Germinal center (tissue), 1 donor: Measurements from ENCODE around the gene MLXIP.
"Not testable (repeated sequence)": the region's sequence is repeated elsewhere in the genome, so short reads cannot be mapped to it uniquely, and the experiment has no call there.

Experiments
- DNase-seq: peaks from one replicate; pipeline ENCODE4 v3.0.0; 2012; ENCODE audit warnings: mixed read lengths, low spot score

The MLXIP gene

DNA sequence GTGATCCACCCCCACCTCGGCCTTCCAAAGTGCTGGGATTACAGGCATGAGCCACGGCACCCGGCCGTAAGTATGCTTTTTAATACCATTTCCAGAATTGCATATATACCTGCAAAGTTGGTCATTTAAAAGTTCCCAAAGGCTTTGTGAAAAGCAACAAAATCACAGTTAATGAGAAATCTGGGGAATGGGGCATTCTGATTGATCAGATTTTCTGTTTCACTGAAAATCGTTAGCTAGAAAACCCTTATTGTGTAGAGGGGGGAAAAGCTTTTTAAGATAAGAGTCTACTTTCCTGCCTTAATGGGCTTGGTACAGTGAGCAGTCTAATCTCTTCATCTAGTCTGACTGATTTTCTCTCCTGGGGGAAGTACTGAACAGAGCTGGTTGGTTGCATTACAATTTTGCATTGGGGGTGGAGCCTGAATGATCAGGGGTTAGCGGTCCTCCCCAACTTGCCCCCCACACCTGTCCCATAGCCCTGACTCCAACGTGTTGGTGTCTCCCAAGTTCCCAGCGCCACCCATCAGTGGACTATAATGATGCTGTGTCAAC lies 71.6 kb downstream of the MLXIP start:
- DNase-seq = no peak

DNA sequence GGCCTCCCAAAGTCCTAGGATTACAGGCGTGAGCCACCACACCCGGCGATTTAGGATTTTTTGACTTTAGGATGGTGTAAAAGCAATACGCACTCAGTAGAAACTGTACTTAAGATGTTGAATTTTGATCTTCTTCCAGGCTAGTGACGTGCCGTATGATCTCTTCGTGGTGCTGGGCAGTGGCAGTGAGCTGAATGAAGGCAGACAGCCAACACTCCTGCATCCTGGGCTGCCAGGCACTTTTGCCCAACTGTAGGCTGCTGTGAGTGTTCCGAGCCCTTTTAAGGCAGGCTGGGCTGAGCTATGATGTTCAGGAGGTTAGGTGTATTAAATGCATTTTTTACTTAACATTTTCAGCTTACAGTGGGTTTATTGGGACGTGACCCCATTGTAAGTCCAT lies 74.2 kb downstream of the MLXIP start:
- no peak for DNase-seq

DNA sequence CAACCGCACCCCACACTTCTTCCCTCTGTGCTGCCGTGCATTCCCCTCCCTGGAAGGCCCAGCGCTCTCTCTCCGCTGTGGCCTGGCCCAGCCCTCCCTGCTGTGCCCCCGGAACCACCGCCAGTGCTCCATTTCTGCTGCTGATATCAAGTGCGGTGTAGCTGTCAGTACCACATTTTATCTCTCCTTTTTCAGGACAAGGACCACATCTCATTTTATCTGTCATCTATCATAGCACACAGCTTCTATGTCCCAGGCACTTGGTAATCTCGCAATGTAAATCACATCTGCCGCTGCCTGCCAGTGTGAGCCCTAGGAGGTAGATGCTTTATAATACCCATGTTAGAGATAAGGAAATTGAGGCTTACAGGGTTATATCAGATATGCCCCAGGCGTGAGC lies 77.1 kb downstream of the MLXIP start:
- DNase-seq = no peak

DNA sequence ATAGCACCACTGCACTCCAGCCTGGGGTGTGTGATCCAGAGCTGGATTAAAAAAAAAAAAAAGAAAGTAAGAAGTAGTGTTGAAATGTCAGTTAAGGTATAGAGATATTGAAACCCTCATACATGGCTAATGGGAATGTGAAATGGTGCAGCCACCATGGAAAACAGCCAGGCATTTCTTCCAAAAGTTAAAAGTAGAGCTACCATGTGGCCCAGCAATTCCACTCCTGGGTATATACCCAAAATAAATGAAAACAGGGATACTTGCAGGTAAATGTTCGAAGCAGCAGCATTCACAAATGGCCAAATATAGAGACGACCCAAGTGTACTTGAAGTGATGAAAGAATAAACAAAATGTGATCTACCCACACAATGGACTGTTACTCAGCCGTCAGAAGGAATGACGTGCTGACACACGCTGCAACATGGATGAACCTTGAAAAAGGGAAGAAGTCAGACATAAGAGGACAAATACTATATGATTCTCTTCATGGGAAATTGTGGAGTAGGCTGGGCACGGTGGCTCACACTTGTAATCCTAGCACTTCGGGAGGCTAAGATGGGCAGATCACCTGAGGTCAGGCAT lies 80.2 kb downstream of the MLXIP start:
- DNase-seq = no peak

DNA sequence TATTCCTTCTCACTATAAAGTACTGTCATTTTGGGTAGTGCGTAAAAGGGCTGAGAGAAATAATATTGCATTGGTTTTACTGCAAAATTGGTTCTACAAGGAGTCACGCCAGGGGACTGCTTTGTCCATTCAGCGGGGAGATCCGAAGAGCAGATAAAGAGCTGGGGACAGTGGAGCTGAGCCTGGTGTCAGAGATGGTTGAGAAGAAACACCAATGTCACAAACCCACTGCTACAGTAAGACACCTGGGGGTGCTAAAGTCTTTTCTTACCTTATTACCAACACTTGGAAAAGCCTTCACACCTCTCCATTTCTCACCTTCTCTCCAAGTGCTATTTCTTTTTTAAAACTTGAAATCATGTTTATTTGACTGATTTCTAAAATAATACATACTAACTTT lies 81.3 kb downstream of the MLXIP start:
- DNase-seq = no peak

DNA sequence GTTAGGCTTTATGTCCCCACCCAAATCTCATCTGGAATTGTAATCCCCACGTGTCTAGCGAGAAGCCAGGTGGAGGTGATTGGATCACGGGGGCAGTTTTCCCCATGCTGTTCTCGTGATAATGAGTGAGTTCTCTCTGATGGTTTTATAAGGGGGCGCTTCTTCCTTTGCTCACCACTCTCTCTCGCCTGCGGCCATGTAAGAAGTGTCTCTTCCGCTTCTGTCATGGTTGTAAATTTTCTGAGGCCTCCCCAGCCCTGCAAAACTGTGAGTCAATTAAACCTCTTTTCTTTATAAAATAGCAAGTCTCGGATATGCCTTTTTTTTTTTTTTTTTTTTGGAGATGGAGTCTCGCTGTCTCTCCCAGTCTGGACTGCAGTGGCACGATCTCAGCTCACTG lies 82.2 kb downstream of the MLXIP start:
- DNase-seq = no peak

DNA sequence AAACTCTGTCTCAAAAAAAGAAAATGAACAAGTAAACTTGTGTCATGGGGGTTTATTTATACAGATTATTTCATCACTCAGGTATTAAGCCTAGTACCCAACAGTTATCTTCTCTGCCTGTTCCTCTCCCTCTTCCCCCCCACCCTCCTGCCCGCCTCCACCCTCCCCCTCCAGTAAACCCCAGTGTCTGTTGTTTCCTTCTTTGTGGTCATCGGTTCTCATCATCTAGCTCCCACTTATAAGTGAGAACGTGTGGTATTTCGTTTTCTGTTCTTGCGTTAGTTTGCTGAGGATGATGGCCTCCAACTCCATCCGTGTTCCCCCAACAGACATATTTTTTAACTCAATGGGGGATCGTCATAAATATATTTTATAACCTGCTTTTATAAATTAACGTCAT lies 83.1 kb downstream of the MLXIP start:
- DNase-seq = no peak

DNA sequence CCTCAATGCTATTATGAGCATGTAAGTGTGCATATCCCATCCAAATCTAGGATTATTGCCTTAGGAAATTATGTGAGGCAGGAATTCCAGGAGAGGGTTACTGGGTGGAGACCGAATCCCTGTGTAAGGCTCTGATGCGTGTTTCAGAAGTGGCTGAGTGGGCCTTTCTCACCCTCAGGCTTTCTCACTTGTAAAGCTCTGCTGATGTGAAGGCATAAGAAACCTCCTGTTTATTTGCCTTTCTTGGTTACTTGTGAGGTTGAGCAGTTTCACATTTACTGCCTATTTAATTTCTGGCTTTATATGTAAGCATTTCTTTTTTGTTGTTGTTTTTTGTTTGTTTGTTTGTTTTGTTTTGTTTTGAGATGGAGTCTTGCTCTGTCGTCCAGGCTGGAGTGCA lies 84.4 kb downstream of the MLXIP start:
- no peak for DNase-seq

DNA sequence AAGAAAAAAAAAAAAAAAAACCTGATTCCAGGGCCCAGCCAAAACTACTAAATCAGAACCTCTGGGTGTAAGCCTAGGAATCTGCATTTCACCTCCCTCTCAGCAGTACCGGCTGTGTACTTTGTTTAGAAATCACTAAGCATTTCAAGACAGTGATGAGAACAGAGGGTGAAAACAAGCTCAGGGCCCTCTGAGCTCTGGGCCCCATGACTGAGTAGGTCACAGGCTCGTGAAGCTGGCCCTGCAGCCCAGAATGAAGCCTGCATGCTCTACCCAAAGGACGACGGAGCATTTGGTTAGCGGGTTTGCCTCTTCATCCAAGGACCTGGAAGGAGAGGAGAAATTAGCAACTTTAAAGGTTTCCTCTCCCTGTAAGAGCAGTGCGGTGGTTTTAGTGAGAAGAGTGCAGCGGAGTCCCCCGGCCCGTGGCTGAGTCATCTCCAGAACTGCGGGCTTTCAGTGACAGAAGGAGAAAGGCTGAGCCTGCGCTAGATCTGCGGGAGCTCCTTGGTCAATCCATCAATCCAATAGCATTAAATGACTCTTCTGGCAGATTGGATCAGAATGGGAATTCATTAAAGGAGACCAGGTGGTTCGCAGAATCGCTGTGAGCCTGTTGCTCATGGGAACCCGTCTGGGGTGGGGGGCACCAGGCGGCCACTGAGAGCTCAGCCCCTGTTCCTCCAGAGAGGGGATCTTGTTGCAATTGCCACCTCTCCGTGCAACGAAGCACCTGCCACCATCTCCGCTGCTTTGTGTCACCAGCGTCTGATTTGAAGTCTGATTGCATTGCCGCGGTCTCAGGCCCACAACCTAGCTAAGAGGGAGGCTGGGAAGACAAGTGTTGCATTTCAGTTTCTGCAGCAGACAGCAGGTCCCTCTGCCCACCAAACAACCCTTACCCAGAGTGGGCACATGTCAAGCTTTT lies 88.1 kb downstream of the MLXIP start:
- DNase-seq = no peak

DNA sequence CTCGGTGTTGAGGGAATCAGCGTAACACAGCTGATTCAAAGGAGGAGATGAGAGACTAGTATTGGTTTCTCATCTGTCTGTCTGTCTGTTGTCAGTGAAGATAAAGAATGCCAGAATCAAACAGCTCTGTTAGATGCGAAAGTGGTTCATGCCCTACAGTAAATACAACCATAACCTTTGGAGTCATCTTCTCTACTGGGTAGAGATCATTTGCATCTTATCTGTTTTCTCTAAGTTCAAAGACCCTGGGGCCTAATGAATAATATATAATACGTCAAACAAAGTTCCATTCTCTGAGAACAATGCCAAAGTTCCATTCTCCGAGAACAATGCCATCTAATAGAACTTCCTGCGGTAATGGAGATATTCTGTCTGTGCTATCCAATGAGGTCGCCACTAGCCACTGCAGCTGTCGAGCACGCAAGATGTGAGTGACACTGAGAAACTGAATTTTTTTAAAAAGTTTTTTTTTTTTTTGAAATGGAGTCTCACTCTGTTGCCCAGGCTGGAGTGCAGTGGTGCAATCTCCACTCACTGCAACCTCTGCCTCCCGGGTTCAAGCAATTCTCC lies 88.9 kb downstream of the MLXIP start:
- no peak for DNase-seq

DNA sequence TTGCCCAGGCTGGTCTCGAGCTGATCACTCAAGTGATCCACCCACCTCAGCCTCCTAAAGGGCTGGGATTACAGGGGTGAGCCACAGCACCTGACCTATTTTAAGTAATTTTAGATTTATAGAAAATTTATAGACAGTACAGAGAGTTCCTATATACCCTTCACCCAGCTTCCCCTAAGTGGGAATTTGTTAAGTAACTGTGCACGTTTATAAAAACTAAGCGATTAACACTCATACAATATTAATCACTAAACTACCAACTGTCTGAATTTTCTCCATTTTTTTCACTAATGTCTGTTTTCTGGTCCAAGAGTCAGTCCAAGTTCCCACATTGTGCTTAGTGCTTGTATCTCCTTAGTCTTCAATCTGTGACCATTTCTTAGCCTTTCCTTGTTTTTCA lies 89.9 kb downstream of the MLXIP start:
- no peak for DNase-seq

DNA sequence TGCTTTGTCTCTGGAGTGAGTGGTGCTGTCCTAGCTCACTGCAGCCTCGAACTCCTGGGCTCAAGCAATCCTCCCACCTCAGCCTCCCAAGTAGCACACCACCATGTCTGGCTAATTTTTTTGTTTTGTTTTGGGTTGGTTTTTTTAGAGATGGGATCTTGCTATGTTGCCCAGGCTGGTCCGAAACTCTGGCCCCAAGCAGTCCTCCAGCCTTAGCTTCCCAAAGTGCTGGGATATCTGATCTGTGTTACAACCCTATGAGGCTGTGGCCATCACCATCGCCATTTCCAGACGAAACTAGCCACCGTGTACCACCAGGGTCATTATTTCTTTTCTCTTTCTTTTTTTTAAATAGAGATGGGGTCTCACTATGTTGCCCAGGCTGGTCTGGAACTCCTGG lies 92.8 kb downstream of the MLXIP start:
- DNase-seq = no peak

DNA sequence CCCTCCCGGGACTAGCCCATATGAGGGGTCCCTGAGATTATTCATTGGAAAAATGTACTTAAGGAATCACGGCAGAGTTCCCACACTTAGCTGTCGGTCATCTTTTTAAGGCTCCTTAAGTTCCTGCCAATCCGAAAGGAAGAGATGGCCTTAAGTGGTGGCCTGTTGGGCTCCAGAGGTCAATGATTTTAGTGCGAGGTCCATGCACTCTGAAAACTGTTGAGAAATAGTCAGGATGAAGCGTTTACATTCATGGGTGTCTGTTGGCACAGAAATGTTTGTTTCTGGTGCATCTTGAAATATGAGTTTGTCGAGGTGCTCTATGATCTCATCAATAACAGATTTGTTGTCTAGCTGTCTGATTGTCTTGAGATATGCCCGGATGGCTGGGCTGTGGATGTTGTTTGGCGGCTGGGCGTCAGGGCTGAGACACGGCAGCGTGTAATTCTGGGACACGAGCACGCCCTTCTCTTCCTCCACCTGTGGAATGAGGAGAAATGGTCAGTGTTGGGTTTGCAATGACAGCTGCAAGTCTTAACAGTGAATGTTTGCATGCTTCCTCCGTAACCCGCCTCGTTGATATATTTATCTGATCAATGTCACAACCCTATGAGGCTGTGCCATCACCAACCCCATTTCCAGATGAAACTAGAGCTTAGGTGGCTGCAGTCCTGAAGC lies 93.8 kb downstream of the MLXIP start:
- DNase-seq = no peak

DNA sequence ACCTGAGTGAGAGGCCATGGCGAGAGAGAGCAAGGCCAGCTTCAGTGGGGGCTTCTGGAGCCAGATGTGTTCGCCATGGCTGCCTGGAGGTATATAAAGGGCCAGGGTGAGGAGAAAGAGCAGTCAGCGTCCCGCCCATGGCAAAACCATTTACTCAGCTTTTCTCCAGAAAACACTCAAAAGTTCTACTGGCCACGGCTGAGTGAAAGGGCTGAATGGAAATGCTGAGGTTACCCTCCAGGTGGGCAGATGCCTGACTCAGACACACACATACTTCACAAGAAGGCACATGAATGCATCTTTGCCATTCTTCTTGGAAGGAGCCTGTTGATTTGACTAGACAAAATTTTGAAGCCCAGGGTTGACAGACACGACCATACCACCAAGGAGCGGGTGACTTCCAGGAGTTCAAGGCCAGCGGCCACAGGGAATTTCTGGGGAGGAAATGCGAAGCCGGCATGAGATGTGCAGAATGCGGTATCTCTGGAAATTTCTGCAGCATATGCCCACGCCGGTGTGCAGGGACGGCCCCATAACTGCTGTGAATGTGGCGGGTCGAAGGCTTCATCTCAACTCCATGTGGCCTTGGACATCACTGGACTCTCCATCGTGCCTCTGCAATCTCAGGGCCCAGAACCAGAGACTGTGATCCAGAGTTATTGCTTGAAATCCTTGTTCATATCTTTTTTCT lies 95.7 kb downstream of the MLXIP start, which contains the start of gene IL31:
IL31 (minus strand) TSS at position 67 of the 691 bp plus-strand sequence; CDS start at position 18, 49 bp downstream.
- no peak for DNase-seq

DNA sequence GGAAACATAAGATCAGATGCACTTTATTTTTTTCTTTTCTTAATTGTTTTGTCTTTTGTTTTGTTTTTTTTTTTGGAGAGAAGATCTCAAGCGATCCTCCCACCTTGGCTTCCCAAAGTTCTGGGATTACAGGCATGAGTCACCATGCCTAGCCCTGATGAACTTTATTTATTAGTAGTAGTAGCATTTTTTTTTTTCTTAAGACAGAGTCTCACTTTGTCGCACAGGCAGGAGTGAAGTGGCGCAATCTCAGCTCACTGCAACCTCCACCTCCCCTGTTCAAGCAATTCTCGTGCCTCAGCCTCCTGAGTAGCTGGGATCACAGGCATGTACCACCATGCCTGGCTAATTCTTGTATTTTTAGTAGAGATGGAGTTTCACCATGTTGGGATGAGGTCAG lies 97.9 kb downstream of the MLXIP start:
- DNase-seq = not testable (repeated sequence)

DNA sequence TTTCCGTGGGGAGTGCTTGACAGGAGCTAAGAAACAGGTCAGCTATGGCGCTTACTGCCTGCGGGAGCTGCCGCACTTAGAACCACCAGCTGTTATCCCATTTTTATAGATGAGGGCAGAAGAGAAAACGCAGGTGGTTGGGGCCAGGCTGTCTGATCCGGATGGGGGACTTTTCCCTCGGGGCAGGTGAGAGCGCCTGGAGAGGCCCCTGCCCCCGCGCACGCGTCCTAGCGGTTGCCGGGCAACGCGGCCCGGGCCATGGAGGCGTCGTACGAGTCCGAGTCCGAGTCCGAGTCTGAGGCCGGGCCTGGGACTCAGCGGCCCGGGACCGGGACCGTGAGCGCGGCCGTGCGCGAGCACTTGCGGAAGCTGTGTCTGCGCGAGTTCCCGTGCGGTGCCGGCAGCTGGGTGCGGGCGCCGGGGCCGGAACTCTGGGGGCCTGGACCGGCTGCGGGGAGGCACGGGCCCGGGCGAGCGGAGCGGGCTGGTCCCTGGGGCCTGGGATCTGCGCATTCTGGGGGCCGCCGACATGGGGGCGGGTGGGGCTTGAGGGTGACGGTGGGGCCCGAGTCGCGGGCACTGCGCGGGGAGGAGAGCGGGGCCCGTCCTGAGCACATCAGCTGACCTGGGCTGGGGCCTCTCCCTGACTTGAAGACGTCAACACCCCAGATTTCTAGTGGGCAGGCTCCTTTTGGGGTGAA lies 104.5 kb downstream of the MLXIP start, which contains the start of gene LRRC43:
LRRC43 (plus strand) TSS at position 237 of the 701 bp plus-strand sequence; CDS start at position 259, 22 bp downstream.
- DNase-seq = peak; percentile 66

DNA sequence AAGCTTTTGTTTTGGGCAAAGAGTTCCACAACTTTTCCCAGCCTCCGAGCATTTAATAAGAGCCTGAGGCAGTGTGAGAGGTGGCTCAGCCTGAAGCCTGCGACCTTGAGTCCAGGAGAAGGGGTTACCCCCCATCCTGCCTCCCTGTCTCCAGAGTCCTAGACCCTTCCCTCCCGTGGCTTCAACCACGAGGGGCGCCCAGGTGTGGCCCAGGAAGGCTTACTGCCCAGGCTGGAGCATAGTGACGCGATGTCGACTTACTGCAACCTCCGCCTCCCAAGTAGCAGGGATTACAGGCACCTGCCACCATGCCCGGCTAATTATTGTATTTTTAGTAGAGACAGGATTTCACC lies 105.0 kb downstream of the MLXIP start:
- no peak for DNase-seq

DNA sequence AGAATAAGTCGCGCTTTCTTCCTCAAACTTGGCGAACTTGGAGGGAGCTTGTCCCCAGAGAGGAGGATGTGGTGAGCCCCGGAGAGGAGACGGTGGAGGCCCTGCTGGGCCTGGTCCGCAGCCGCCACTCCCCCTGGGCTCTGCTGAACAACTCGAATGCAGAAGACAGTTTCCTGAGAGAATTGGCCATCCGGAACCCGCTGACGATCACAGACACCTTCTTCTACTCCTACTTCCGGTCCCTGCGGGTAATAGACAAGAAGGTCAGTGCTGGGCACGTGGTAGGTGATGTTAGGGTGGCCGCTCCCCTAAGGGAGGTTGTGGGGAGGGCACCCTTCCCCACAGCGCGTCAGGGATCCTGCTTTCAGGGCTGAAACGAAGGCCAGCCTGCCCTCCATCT lies 106.0 kb downstream of the MLXIP start:
- no peak for DNase-seq

DNA sequence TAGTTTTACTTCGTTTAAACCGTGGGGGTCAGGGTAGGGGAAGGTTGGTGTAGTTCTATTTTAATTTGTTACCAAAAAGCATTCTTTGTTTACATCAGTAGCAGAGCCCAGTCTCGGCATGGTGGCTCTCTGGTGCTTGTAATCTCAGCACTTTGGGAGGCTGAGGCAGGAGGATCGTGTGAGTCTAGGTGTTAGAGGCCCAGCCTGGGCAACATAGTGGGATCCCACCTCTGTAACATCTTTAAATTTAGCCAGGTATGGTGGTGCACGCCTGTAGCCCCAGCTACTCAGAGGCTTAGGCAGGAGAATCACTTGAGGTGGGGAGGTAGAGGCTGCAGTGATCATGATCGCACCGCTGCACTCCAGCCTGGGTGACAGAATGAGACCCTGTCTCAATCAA lies 106.5 kb downstream of the MLXIP start:
- no peak for DNase-seq

DNA sequence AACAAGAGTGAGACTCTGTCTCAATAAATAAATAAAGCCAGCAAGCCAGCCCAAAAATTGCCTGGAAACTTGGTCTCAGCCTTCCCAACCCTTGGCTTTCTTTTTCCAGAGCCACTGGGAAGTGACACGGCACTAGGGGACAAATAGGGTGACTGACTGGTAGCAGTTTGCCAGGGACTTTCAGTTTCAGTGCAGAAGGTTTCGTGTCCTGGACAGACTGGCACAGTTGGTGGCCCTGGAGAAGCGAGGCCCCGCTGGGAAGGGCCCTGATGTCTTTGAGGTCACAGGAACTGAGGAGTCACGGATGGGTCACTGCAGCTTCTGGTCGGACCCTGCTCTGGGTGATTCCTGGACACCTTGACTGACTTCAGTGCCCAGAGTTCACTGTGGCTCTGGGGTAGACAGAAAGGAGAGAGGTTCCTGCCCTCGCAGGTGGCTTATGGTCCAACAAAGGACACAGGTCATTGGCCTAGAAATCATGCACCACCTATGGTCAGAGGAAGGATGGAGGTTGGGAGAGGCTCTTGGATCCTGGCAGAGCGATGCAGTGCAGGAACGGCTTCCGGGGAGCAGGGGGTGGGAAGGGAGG lies 107.0 kb downstream of the MLXIP start:
- no peak for DNase-seq

DNA sequence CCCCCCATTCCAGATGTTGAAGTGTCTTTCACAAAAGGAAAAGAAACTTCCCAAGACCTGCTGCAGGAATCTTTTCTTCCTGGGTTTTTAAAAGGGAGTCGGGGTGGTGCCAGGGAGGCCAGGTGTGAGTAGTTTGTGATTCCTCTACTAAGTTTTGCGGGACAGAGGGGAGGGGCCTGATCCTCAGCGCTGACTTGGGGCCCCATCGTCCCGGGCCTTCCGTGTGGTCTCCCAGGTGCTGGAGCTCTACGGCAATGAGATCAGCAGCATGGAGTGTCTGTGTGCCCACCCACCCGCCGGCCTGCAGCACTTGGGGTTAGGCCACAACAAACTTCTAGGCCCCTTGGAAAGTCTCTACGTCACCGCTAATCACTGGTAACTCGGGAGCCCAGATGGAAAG lies 108.9 kb downstream of the MLXIP start:
- no peak for DNase-seq
